ENCODE results near the gene H2BK1.
A peak's percentile ranks its signal among the peaks of the same experiment; 100 is the strongest.

DNA sequence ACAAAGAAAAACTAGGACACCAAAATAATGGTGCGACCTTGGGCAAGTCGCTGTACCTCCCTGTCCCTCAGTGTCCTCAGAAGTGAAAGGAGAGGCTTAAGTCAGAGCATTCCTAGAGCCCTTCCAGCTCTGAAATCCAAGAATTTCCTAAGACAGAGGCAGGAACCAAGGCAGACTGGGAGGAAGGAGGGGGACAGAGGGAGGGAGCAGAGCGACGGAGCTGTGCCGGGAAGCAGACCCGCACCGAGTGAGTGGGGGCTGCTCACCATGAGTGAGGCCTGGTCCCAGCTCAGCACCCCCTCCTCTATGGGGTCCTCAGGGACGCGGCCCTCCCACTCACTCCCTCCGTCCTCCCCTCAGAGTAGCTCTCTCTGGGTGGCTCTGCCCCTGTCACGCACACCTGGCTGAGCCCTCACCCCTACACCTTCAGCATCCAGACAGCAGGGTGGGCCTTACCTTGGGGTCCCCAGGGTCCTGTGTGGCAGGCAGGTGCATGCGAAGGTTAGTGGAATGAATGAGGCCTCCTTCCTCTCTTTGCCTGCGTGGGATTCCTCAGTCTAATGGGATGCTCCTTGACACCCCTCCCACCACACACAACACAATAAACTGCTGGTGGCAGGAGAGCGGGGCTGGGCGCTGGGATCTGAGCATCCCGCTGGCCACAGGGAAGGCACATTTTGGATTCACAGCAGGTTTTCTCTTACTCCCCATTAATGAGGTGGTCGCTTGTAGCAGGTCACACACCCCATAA lies 42.8 kb upstream of the H2BK1 start:
- TF ChIP-seq, protein P1, sequence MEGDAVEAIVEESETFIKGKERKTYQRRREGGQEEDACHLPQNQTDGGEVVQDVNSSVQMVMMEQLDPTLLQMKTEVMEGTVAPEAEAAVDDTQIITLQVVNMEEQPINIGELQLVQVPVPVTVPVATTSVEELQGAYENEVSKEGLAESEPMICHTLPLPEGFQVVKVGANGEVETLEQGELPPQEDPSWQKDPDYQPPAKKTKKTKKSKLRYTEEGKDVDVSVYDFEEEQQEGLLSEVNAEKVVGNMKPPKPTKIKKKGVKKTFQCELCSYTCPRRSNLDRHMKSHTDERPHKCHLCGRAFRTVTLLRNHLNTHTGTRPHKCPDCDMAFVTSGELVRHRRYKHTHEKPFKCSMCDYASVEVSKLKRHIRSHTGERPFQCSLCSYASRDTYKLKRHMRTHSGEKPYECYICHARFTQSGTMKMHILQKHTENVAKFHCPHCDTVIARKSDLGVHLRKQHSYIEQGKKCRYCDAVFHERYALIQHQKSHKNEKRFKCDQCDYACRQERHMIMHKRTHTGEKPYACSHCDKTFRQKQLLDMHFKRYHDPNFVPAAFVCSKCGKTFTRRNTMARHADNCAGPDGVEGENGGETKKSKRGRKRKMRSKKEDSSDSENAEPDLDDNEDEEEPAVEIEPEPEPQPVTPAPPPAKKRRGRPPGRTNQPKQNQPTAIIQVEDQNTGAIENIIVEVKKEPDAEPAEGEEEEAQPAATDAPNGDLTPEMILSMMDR (IDR thresholded peaks at IDR 0.05): no peak
- peak in 1 of 2 donors; percentile 21 for TF ChIP-seq POLR2A (IDR thresholded peaks at IDR 0.05)
- TF ChIP-seq POLR2AphosphoS5 (IDR thresholded peaks at IDR 0.05; ENCODE audit: insufficient read depth in 1 of 2, low read depth in 1 of 2): no peak

All from vagina (tissue), 2 donors.